Measurements from ENCODE around the gene TGFBR1. TPM values are rescaled to one million over a fixed set of nuclear protein-coding genes. Genes with fewer than 3 reads are reported as not detected.

The TGFBR1 gene
- total RNA-seq, 3 donors from 2014 or later, result 23.7 to 71.6 (median 24.7) TPM

GRCh38 chr9:99185934-99186333, 81.0 kb downstream of the TGFBR1 start:
- ATAC-seq, result no peak
- intact Hi-C loops (cut with DNase I, micrococcal nuclease), result no loop called here
- Histone ChIP-seq H3K9me3 (no peaks in the 10 kb centered on the region), H3K4me3 (no peak overlapping the region), H3K36me3 (ENCODE audit: low read depth) (no peaks in the 10 kb centered on the region), H3K4me1 (ENCODE audit: low read depth) (no peaks in the 10 kb centered on the region)
- no peak for TF ChIP-seq CTCF (IDR thresholded peaks at IDR 0.05)
- DNase-seq, result no peak

GRCh38 chr9:99187311-99187710, 82.4 kb downstream of the TGFBR1 start:
- no peak for DNase-seq
- Histone ChIP-seq H3K36me3 (ENCODE audit: low read depth) (no peaks in the 10 kb centered on the region), H3K9me3 (no peaks in the 10 kb centered on the region), H3K4me3 (no peak overlapping the region), H3K4me1 (ENCODE audit: low read depth) (no peaks in the 10 kb centered on the region)
- intact Hi-C loops (cut with DNase I, micrococcal nuclease), result no loop called here
- no peak for TF ChIP-seq CTCF (IDR thresholded peaks at IDR 0.05)
- ATAC-seq, result no peak

- no peaks in the 10 kb centered on the region for H3K9me3 ChIP-seq
- TF ChIP-seq CTCF (IDR thresholded peaks at IDR 0.05), result no peak
- ATAC-seq, result no peak
Observed at GRCh38 chr9:99189186-99189585, 84.3 kb downstream of the TGFBR1 start.

GRCh38 chr9:99189887-99190596, 85.1 kb downstream of the TGFBR1 start:
- H3K4me1 ChIP-seq (ENCODE audit: low read depth), result no peaks in the 10 kb centered on the region
- TF ChIP-seq CTCF (IDR thresholded peaks at IDR 0.05), result no peak
- no peak overlapping the region for H3K4me3 ChIP-seq
- ATAC-seq (no peak), DNase-seq (no peak)
- H3K9me3 ChIP-seq, result no peaks in the 10 kb centered on the region
- no peaks in the 10 kb centered on the region for H3K36me3 ChIP-seq (ENCODE audit: low read depth)
- intact Hi-C loops (cut with DNase I, micrococcal nuclease), result no loop called here

More at GRCh38 chr9:99189186-99189585, 84.3 kb downstream of the TGFBR1 start:
- no peak for DNase-seq
- Histone ChIP-seq H3K36me3 (ENCODE audit: low read depth) (no peaks in the 10 kb centered on the region), H3K4me1 (ENCODE audit: low read depth) (no peaks in the 10 kb centered on the region), H3K4me3 (no peak overlapping the region)
- intact Hi-C loops (cut with DNase I, micrococcal nuclease), result no loop called here

GRCh38 chr9:99190597-99191283, 85.8 kb downstream of the TGFBR1 start:
- DNase-seq, result no peak
- ATAC-seq, result no peak
- intact Hi-C loops (cut with DNase I, micrococcal nuclease), result no loop called here
- Histone ChIP-seq H3K36me3 (ENCODE audit: low read depth) (no peaks in the 10 kb centered on the region), H3K4me1 (ENCODE audit: low read depth) (no peaks in the 10 kb centered on the region), H3K4me3 (no peak overlapping the region), H3K9me3 (no peaks in the 10 kb centered on the region)
- no peak for TF ChIP-seq CTCF (IDR thresholded peaks at IDR 0.05)
